GM19467 (cell line): ENCODE data around the gene CDK16.

Source experiments
- ATAC-seq: cut with Tn5 transposase; IDR thresholded peaks from one replicate; pipeline ENCODE4 v1.9.1; 2021; ENCODE audit warnings: mild to moderate bottlenecking, moderate library complexity; ENCODE audit not compliant: unreplicated experiment

CDK16 gene

GRCh38 chrX:47185241-47185640 lies 33.2 kb upstream of the CDK16 start:
- no peak for ATAC-seq

DNA sequence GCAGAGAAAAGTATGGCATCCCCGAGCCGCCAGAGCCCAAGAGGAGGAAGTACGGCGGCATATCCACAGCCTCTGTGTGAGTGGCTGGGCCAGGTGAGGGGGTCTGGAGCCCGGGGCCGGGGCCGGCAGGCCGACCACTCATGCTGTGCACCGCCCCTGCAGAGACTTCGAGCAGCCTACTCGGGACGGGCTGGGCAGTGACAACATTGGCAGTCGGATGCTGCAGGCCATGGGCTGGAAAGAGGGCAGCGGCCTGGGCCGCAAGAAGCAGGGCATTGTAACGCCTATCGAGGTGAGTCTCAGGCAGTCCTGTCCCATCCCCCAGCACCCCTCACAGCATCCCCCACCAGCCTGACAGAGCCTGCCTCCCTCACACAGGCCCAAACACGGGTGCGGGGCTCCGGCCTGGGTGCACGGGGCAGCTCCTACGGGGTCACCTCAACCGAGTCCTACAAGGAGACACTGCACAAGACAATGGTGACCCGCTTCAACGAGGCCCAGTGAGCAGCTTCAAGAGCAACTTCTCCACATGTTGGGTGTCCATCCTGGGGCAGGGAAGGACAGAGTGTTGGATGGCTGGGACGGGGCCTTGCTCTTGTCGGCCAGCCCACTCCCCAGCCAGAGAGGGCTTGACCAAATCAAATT lies 32.3 kb upstream of the CDK16 start:
- ATAC-seq: no peak

DNA sequence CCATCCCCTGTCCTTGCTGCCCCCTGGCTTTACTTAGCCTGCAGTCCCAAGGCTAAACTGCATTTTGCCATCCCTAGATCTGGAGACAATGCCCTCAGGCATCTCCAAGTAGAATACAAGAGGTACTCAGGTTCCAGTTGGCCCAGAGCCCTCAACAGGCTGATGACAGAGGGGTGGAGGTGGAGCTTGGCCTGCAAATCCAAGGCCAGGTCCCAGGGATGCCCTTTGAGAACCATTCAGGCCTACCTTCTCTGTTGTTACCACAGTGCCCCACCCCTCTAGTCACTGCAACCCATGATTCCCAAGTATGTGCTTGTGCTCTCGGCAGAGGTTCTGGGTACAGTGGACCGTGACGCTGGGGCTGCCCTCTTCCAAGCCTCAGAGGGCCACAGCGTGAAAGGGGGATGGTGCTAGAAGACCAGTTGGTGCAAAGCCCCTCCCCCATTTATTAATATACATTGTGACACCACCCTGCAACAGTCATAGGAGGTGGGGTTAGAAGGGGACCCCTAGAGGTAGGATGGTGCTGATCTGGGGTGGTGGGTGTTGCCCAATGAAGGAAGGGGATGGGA lies 31.3 kb upstream of the CDK16 start:
- no peak for ATAC-seq

DNA sequence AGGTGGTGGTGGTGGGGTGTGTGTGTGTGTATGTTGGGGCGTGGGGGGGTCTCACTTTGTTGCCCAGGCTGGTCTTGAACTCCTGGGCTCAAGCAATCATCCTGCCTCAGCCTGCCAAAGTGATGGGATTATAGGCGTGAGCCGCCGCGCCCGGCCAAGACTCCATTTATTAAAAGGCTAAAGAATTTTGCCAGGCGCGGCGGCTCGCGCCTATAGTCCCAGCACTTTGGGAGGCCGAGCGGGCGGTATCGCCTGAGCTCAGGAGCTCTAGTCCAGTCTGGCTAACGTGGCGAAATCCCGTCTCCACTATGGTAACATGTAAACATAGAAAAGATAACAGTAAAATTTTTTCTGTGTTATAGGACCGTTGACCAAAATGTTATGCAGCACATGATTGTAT lies 28.6 kb upstream of the CDK16 start:
- ATAC-seq: no peak

GRCh38 chrX:47190445-47191269 lies 27.8 kb upstream of the CDK16 start:
- ATAC-seq: peak; percentile 39

- ATAC-seq: no peak
Observed at GRCh38 chrX:47191331-47191730, 27.1 kb upstream of the CDK16 start.

GRCh38 chrX:47191806-47192401 lies 26.6 kb upstream of the CDK16 start:
- no peak for ATAC-seq

DNA sequence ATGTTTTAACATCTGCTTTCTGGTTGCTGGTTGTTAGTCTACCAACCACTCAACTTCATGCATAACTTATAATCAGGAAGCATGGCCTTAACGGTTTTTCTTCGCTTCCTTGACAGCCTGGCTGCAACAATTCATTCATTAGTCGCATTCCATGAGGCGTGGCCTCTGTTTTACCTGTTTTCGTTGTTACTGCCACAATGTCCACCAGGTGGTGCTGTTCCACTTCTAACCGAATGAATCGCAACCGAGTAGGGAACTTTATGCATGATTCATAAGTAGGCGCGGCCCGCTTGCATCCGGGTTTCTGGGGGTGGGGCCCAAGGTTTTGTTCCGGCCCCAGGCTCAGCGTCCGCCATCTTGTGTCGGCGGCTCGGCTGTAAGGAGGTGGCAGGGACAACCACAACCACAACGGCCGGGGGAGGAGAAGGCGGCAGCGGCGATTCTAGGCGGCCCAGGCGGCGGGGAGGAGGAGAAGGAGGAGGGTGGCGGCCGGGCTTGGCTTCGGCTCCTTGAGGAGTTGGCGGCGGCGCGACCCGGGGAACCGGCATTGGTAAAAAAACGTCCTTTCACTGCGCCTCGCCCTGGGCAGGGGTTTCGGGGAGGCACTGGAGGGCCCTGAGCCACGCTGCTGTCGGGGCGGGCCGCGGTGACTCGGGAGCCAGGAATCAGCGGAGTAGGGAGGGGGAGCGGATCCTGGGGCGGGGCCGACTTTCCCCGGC lies 24.8 kb upstream of the CDK16 start, which contains the start of gene UBA1:
Gene UBA1 (plus strand): TSS at position 355 of the 719 bp plus-strand sequence. CDS start 4,974 bp downstream, outside the sequence.
- ATAC-seq: peak; percentile 70

DNA sequence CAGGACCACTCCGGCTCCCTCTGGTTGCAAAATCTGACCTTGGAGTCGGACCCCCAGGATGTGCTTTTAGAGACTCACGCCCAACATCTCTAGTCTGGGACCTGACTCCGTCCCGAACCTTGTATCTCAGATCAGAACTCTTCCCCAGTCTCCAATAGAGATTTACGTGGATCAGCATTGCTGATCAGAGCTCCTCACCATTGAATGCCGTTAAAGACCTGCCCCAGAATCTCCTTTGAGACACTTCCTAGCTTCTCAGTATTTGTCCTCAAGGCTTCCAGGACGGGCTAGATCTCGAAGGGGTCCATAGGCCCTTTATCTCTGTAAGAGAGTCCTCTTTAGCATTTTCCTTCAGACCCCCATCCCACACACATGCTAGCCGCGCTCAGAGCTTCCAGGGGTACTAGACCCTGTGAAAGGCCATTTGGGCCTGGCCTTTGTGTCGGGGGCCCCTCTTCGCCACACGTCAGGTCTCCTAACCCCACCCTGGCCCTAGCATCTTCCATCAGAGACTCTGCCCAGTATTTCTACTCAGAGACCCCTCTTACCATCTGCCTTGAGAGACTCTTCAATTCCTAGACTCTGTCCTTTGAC lies 24.2 kb upstream of the CDK16 start:
- ATAC-seq: peak; percentile 3

- no peak for ATAC-seq
Observed at GRCh38 chrX:47196098-47196497, 22.4 kb upstream of the CDK16 start.

DNA sequence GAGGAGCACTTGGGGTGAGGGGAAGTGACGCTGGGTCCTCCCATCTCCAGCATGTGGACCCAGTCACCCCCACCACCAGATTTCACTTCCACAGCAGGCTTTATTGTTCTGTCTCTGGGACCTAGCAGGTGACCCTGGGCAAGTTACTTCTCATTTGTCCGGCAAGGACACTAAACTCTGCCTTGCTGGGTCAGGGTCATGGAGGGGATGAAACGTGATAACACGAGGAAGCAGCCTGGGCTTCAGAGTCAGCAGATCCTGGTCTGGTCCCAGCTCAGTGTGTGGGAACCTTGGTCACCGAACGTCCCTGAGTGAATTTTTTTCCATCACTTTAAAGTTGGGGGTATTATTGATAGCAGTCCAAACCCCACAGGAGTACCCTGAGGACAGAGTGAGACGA lies 21.0 kb upstream of the CDK16 start:
- no peak for ATAC-seq

DNA sequence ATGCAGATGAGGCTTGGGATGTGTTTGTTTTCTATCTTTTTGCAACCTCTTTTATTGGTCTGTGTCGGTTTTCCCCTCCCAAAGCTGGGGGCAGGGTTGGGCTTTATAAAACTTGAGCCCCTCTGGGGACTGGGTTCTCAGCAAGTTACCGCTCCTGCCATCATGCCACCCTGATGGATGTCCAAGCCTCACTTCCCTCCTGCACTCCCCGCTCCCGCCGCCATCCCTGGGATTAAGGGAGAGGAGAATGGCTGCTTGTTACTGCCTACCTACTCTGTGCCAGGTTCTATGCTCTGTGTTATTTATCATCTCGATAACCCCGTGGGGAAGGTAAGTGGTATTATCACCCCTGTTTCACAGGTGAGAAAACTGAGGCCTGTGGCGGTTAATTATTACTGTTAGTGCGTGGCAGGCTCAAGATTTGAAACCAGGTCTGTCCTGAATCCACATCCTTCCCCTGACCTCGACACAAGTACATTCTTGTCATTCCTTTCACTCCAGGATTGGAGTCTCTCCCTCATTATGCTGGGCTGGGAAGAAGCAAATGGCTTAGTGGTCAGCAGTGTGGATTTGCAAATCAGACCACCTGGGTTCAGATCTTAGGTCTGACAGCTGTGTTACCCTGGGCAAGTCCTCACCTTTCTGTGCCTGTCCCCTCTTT lies 20.3 kb upstream of the CDK16 start:
- ATAC-seq: no peak

DNA sequence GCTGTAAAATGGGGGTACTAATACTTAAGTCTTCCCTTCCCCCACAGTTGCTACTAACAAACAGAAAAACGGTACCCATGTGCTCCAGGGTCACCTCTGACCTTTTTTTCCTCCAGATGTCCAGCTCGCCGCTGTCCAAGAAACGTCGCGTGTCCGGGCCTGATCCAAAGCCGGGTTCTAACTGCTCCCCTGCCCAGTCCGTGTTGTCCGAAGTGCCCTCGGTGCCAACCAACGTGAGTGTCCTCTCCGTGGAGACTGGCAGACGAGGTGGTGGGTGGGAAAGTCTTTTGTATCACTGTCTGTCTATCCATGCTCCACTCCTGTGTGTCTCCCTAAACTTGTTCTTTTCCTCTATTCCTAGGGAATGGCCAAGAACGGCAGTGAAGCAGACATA lies 19.8 kb upstream of the CDK16 start:
- no peak for ATAC-seq

GRCh38 chrX:47199286-47199685 lies 19.2 kb upstream of the CDK16 start:
- ATAC-seq: no peak

- no peak for ATAC-seq
Observed at GRCh38 chrX:47200385-47201150, 17.9 kb upstream of the CDK16 start.

- ATAC-seq: no peak
Observed at GRCh38 chrX:47201345-47201944, 17.0 kb upstream of the CDK16 start.

- no peak for ATAC-seq
Observed at GRCh38 chrX:47202316-47202715, 16.2 kb upstream of the CDK16 start.

DNA sequence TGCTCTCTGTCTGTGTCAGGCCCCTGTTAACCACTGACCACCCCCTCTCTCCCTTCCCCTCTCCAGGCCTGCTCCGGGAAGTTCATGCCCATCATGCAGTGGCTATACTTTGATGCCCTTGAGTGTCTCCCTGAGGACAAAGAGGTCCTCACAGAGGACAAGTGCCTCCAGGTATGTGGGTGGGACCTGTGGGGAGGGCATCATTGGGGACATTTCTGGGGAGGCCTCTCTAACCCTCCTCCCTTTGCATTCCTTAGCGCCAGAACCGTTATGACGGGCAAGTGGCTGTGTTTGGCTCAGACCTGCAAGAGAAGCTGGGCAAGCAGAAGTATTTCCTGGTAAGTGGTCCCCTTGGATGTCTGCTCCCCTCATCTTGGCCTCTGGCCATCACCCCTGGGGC lies 15.6 kb upstream of the CDK16 start:
- ATAC-seq: no peak

GRCh38 chrX:47204970-47205369 lies 13.5 kb upstream of the CDK16 start:
- ATAC-seq: no peak
